Stimulated activated naive CD4-positive, alpha-beta T cell (primary cell): ENCODE results near the gene TAS1R2.

Source experiments
- DNase-seq, 6 experiments: peaks; one replicate each; lab custom pipeline; 2025; lab: John Stamatoyannopoulos, UW

TAS1R2 gene

GRCh38 chr1:18802231-18802630, 57.2 kb downstream of the TAS1R2 start:
- DNase-seq, result no peak

GRCh38 chr1:18800258-18800657, 59.2 kb downstream of the TAS1R2 start:
- no peak for DNase-seq

DNA sequence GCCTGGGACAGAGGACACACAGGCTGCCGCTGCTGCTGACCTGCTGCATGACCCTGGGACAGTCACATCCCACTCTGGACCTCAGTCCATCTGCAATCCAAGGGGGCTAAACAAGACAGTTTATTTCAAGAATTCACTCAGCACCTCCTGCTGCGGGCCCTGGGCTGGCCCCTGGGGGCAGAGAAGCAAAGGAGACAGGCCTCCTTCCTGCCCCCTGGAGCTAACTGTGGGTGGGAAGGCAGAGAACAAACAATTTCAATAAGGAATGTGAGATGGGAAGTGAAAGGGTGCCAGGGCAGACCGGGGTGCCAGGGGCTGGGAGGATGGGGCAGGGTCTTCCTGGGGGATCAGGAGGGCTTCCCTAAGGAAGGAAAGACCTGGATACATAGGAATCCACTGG, 60.0 kb downstream of the TAS1R2 start:
- DNase-seq, result no peak

DNA sequence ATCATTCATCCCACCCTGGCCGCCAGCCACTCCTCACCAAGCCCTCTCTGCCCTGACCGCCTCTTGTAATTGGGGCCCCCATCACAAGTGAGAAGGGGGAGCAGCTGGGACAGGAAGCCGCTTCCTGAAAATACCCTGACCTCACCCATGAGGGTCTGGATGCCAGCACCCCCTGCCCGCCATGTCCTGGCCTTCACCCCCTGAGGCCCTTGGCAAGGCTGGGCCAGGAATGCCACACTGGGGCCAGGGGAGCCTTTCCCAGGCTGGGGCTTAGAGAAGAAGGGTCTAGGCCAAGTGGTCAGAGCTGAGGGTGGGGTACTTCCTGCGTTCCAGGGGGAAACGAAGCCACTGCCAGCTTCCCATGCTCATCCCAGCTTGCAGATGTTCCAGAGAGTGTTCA, 60.5 kb downstream of the TAS1R2 start:
- DNase-seq, result no peak

GRCh38 chr1:18798533-18798932, 60.9 kb downstream of the TAS1R2 start:
- DNase-seq, result no peak

- no peak for DNase-seq
Observed at GRCh38 chr1:18796950-18797349, 62.5 kb downstream of the TAS1R2 start.

GRCh38 chr1:18795002-18795689, 64.3 kb downstream of the TAS1R2 start:
- no peak for DNase-seq

- DNase-seq, result no peak
Observed at GRCh38 chr1:18794561-18794960, 64.9 kb downstream of the TAS1R2 start.

DNA sequence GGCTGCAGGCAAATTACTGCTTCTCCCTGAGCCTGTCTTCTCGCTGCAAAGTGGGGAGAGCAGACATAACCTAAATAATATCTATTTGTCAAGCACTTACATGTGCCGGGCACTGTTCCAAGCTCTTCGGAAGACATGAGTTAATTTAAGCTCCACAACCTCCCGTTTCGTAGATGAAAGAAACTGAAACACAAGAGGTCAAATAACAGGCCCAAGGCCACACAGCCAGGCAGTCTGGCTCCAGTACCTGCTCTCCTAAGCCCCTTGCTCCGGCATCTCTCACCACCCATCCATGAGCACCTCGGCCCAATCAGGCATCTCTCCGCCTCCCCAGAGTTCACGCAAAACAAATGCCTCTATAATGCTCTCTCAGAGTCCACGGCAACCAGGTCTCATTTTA, 65.4 kb downstream of the TAS1R2 start:
- DNase-seq, result no peak

DNA sequence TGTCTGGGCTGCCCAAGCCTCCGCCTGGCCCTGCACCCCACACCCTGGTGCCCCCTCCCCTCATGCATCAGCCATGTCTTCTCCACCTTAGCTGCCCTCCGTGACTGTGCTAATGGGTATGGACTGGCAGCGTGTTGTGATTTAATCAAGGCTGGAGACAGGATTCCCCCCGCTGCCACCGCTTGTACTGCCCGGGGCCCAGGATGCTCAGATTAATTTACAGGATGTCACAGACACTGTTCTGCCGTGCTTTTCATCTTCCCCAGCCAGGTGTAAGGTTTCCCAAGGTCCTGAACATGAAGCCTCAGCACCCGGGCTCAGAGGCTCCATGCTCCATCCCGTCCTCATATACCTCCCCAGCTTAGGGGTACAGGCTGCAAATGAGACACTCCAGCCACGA, 66.3 kb downstream of the TAS1R2 start:
- no peak for DNase-seq

- DNase-seq, result no peak
Observed at GRCh38 chr1:18792747-18793146, 66.7 kb downstream of the TAS1R2 start.
